MCF 10A (cell line): ENCODE measurements around the gene CKS1B. TPM values are rescaled to one million over a fixed set of nuclear protein-coding genes. Genes with fewer than 3 reads are reported as not detected.

Experiments used
- BruUV-seq: library from RNA; stranded (reverse); fragments of 400-500 nt; replicated peaks from 2 replicates; lab custom pipeline; 2021; lab: Mats Ljungman, UMichigan
- CTCF ChIA-PET: fragments of 300-600 bp; sonication (Branson Sonifier 250); formaldehyde crosslinking; extraction: SDS; loops from one replicate; lab custom pipeline; 2021; ENCODE audit warnings: antibody characterized with exemption, inconsistent platforms; lab: Yijun Ruan, JAX
- POLR2A ChIA-PET: fragments of 300-600, 350-650 bp; sonication (Branson Sonifier 250); formaldehyde crosslinking; extraction: SDS; loops from one replicate; lab custom pipeline; 2020; ENCODE audit warnings: antibody characterized with exemption, inconsistent platforms; lab: Yijun Ruan, JAX
- DNase-seq: peaks from one replicate; pipeline ENCODE4 v3.0.0-alpha.2; 2018; ENCODE audit not compliant: unreplicated experiment
- H3K27ac Mint-ChIP-seq: one replicate; pipeline ENCODE4 v1.8.0; 2022; ENCODE audit warnings: mild to moderate bottlenecking, low read depth, mixed read lengths; ENCODE audit not compliant: unreplicated experiment
- H3K27me3 Mint-ChIP-seq: one replicate; pipeline ENCODE4 v1.8.0; 2022; ENCODE audit warnings: mixed read lengths; ENCODE audit not compliant: insufficient read depth, unreplicated experiment
- H3K36me3 Mint-ChIP-seq: one replicate; pipeline ENCODE4 v1.8.0; 2022; ENCODE audit warnings: mild to moderate bottlenecking, moderate library complexity, mixed read lengths; ENCODE audit not compliant: insufficient read depth, unreplicated experiment
- H3K4me1 Mint-ChIP-seq: one replicate; pipeline ENCODE4 v1.8.0; 2022; ENCODE audit warnings: mixed read lengths; ENCODE audit not compliant: insufficient read depth, unreplicated experiment
- H3K4me3 Mint-ChIP-seq: one replicate; pipeline ENCODE4 v1.8.0; 2022; ENCODE audit warnings: mild to moderate bottlenecking, moderate library complexity, mixed read lengths; ENCODE audit not compliant: unreplicated experiment
- H3K9me3 Mint-ChIP-seq: one replicate; pipeline ENCODE4 v1.8.0; 2022; ENCODE audit warnings: mixed read lengths; ENCODE audit not compliant: unreplicated experiment
- CTCF ChIP-seq: fragments of 200-600 bp; IDR thresholded peaks from one replicate; pipeline ENCODE4 v1.8.0; 2022; ENCODE audit warnings: antibody characterized with exemption, mild to moderate bottlenecking; ENCODE audit not compliant: unreplicated experiment
- intact Hi-C: fragments of 100-400 bp; cut with micrococcal nuclease; formaldehyde crosslinking; loops from 2 replicates; pipeline ENCODE4 v1.14.1; 2022
- total RNA-seq: library from RNA; stranded (reverse); gene quantifications from 2 replicates; pipeline ENCODE4 v1.2.3, GENCODE V29; 2022

Gene CKS1B
- total RNA-seq, 1 experiment from 2014 or later, result 285 TPM

DNA sequence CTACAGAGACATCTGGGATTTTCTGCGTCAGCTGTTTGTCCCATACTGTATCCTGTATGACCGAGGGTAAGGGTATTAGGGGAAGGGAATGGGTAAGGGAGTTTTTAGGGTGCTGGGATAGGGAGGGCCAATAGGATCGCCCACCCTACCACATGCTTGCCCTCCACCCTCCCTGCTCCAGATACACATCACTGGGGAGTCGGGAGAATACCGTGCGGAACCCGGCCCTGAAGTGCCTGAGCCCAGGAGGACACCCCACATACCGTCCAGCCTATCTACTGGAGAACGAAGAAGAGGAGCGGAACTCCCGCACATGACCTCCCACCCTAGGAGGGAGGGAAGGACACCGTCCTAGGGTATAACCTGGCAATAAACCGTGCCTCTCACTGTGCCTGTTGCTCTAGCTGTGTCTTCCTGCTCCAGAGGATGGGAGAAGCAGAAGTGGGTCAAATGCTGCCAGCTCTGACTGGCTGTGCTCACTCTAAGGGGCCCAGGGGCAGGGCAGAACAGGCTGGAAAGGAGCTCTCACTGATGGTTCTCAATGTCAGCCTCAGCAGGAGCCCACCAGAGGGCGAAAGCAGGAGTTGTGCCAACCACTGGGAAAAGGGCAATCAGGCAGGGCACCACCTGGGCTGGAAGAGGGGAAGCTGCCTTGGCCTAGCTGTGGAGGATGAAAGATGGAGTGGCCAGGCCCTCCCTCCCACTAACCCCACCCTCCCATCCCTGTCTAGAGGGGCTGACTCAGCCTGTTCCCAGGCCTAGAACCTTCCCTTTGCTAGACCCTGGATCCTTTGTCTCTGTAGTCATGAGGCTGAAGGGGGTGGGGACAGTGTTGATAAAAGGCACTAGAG, 18.5 kb downstream of the CKS1B start:
- Mint-ChIP-seq H3K4me1 (peaks cover 32% of the 10 kb centered on the region), H3K36me3 (peaks cover 35% of the 10 kb centered on the region), H3K27me3 (no peaks in the 10 kb centered on the region), H3K9me3 (no peaks in the 10 kb centered on the region), H3K4me3 (no peak overlapping the region), H3K27ac (peak overlapping the region; percentile 50)
- DNase-seq, result no peak
- ChIA-PET POLR2A (interaction anchor here (0.6 to 41.1 kb wide), 8 partner anchors 8 to 156 kb away, joined by 3 to 1917 read pairs (median 4); partner anchors contain the start of genes CKS1B, FLAD1, PBXIP1 and PYGO2), CTCF (interaction anchor here (0.6 to 9.4 kb wide), 12 partner anchors 8 to 510 kb away, joined by 3 to 118 read pairs (median 5); partner anchors contain the start of genes ADAM15, FLAD1 and SHC1)
- TF ChIP-seq CTCF, result no peak
- no TSS peak for BruUV-seq
- intact Hi-C loops, result no loop called here

GRCh38 chr1:154993572-154994268, 19.2 kb downstream of the CKS1B start, which contains the start of gene LENEP:
LENEP (plus strand) TSS chr1:154993586; CDS start chr1:154993608, 22 bp downstream.
- Mint-ChIP-seq H3K27me3 (no peaks in the 10 kb centered on the region), H3K9me3 (no peaks in the 10 kb centered on the region), H3K27ac (peak within 1 kb of the TSS; percentile 68), H3K4me1 (peaks cover 34% of the 10 kb centered on the region), H3K4me3 (no peak within 1 kb of the TSS), H3K36me3 (peaks cover 29% of the 10 kb centered on the region)
- CTCF ChIA-PET, result interaction anchor here (0.6 to 9.4 kb wide), 18 partner anchors 8 to 511 kb away, joined by 3 to 118 read pairs (median 5); partner anchors contain the start of genes ADAM15, FLAD1, PYGO2 and SHC1
- no TSS peak for BruUV-seq
- intact Hi-C loops, result no loop called here
- POLR2A ChIA-PET, result interaction anchor here (0.6 to 41.1 kb wide), 12 partner anchors 11 to 155 kb away, joined by 3 to 1917 read pairs (median 4); partner anchors contain the start of genes ADAM15, CKS1B, FLAD1 and PBXIP1
- TF ChIP-seq CTCF, result no peak
- no peak for DNase-seq

- no peak for TF ChIP-seq CTCF
- Mint-ChIP-seq H3K36me3 (peaks cover 24% of the 10 kb centered on the region), H3K4me3 (no peak overlapping the region), H3K9me3 (no peaks in the 10 kb centered on the region), H3K4me1 (peaks cover 34% of the 10 kb centered on the region), H3K27me3 (no peaks in the 10 kb centered on the region), H3K27ac (peak overlapping the region; percentile 68)
- POLR2A ChIA-PET, result interaction anchor here (0.7 to 41.1 kb wide), 11 partner anchors 10 to 202 kb away, joined by 3 to 1917 read pairs (median 4); partner anchors contain the start of genes ADAM15, CKS1B, FLAD1 and PBXIP1
- intact Hi-C loops, result no loop called here
- no peak for DNase-seq
- CTCF ChIA-PET, result interaction anchor here (0.6 to 9.4 kb wide), 14 partner anchors 9 to 500 kb away, joined by 3 to 118 read pairs (median 7); partner anchors contain the start of genes ADAM15, FLAD1, PYGO2 and SHC1
- BruUV-seq, result no TSS peak
Observed at GRCh38 chr1:154994269-154994587, 19.7 kb downstream of the CKS1B start.
